ENCODE measurements around the gene ADAP2.

DNA sequence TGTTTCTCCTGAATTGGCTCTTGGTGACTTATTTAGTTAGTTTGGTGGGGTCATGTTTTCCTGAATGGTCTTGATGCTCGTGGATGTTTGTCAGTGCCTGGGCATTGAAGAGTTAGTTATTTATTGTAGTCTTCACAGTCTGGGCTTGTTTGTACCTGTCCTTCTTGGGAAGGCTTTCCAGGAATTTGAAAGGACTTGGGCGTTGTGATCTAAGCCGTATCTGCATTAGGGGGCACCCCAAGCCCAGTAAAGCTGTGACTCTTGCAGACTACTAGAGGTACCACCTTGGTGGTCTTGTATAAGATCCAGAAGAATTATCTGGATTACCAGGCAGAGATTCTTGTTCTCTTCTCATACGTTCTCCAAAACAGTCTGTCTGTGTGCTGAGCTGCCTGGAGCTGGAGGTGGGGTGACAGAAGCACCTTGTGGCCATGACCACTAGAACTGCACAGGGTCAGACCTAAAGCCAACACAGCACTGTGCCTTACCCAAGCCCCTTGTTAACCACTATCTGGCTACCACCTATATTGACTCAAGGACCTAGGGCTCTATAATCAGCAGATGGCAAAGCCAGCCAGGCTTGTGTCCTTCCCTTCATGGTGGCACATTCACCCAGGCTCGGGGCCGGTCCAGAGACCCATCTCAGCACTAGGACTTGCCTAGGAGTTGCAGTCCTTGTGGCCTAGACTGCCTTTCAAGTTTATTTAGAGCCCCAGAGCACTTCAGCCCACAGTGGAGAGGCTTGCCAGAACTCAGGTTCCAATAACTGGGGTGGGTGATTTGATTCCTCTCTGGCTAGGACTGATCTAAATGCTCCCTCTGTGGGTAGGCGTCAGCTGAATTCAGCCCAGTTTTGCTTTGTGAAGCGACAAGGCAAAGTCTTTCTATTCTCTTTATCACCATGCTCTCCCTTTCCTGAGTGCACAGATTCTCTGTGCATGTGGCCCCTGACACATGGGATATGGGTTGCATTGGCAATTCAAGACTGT lies 60.1 kb downstream of the ADAP2 start:
- TF ChIP-seq, protein P1, sequence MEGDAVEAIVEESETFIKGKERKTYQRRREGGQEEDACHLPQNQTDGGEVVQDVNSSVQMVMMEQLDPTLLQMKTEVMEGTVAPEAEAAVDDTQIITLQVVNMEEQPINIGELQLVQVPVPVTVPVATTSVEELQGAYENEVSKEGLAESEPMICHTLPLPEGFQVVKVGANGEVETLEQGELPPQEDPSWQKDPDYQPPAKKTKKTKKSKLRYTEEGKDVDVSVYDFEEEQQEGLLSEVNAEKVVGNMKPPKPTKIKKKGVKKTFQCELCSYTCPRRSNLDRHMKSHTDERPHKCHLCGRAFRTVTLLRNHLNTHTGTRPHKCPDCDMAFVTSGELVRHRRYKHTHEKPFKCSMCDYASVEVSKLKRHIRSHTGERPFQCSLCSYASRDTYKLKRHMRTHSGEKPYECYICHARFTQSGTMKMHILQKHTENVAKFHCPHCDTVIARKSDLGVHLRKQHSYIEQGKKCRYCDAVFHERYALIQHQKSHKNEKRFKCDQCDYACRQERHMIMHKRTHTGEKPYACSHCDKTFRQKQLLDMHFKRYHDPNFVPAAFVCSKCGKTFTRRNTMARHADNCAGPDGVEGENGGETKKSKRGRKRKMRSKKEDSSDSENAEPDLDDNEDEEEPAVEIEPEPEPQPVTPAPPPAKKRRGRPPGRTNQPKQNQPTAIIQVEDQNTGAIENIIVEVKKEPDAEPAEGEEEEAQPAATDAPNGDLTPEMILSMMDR (IDR thresholded peaks at IDR 0.05) = no peak
- TF ChIP-seq ZFX (IDR thresholded peaks at IDR 0.05; ENCODE audit: borderline replicate concordance) = no peak

Data from 22Rv1 (cell line).